Duodenal mucosa (tissue), 2 donors: ENCODE results near the gene NAALADL2.
"Not testable (repeated sequence)": the region's sequence is repeated elsewhere in the genome, so short reads cannot be mapped to it uniquely, and the experiment has no call there.

Source experiments
- H3K27ac ChIP-seq: one replicate; pipeline ENCODE4 v1.7.0; 2013; ENCODE audit warnings: low read depth, low read length
- H3K27me3 ChIP-seq, 2 donors: one replicate each; pipeline ENCODE4 v1.7.0; 2013; ENCODE audit warnings: low read length in 2 of 2, control low read depth in 1 of 2; ENCODE audit not compliant: insufficient read depth in 2 of 2, control insufficient read depth in 1 of 2
- H3K36me3 ChIP-seq, 2 donors: one replicate each; pipeline ENCODE4 v1.7.0; 2013; ENCODE audit warnings: low read length in 2 of 2, control low read depth in 1 of 2; ENCODE audit not compliant: insufficient read depth in 2 of 2, control insufficient read depth in 1 of 2
- H3K4me1 ChIP-seq, 2 donors: one replicate each; pipeline ENCODE4 v1.7.0; 2013; ENCODE audit warnings: low read length in 2 of 2, control low read depth in 1 of 2; ENCODE audit not compliant: insufficient read depth in 2 of 2, control insufficient read depth in 1 of 2
- H3K4me3 ChIP-seq, 2 donors: one replicate each; pipeline ENCODE4 v1.7.0; 2013; ENCODE audit warnings: low read length in 2 of 2, low read depth in 1 of 2
- H3K9ac ChIP-seq, 2 donors: one replicate each; pipeline ENCODE4 v1.7.0; 2013; ENCODE audit warnings: low read length in 2 of 2, low read depth in 1 of 2
- H3K9me3 ChIP-seq, 2 donors: one replicate each; pipeline ENCODE4 v1.7.0; 2013; ENCODE audit warnings: low read length in 2 of 2, control low read depth in 1 of 2; ENCODE audit not compliant: control insufficient read depth in 1 of 2

The NAALADL2 gene

DNA sequence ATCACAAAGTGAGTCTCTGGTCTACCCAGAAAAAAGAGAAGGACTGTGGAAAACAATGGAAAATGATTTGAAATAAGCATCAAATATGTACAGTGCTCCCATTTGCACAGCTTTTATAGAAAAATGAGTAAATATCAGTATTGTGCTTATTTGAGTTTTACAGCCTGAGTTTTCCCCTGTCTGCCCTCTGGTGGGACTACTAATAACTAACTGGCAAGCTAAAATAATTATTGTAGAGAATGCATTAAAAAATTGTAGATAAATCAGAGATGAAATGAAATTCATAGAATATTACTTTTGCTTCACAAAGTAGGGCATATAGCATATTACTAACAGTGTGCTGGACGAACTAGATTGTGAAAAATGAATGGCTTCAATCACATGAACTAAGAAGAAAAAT is 287.1 kb downstream of the NAALADL2 start:
- H3K27me3 ChIP-seq: no peaks in the 10 kb centered on the region
- H3K4me3 ChIP-seq: no peak overlapping the region
- H3K9me3 ChIP-seq: no peaks in the 10 kb centered on the region
- H3K27ac ChIP-seq: no peak overlapping the region
- no peaks in the 10 kb centered on the region for H3K36me3 ChIP-seq
- H3K9ac ChIP-seq: no peak overlapping the region
- no peaks in the 10 kb centered on the region for H3K4me1 ChIP-seq

DNA sequence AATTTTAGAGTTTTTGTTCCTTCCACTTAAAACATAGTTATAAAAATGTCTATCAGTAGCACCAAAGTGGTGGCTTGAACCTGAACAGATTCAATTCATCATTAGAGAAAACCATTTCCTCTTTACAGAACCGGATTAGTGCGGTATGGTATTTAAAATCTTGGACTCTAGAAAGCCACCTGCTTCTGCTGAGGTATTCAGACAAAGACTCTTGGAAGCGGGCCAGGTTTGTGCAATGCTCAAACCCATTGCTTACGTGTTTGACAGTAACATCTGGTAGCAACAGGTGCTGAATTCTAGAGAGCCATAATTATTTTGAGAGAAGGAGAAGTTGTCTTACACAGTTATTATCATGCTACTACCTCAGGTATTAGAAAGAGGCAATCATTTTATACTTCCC is 290.5 kb downstream of the NAALADL2 start:
- Histone ChIP-seq H3K4me3 (no peak overlapping the region), H3K9me3 (no peaks in the 10 kb centered on the region), H3K4me1 (no peaks in the 10 kb centered on the region), H3K36me3 (no peaks in the 10 kb centered on the region), H3K27ac (no peak overlapping the region), H3K27me3 (no peaks in the 10 kb centered on the region), H3K9ac (no peak overlapping the region)

GRCh38 chr3:175150812-175151401 is 291.8 kb downstream of the NAALADL2 start:
- H3K9me3 ChIP-seq: no peaks in the 10 kb centered on the region
- H3K27me3 ChIP-seq: no peaks in the 10 kb centered on the region
- no peaks in the 10 kb centered on the region for H3K36me3 ChIP-seq
- no peaks in the 10 kb centered on the region for H3K4me1 ChIP-seq
- no peak overlapping the region for H3K27ac ChIP-seq
- no peak overlapping the region for H3K4me3 ChIP-seq
- no peak overlapping the region for H3K9ac ChIP-seq

DNA sequence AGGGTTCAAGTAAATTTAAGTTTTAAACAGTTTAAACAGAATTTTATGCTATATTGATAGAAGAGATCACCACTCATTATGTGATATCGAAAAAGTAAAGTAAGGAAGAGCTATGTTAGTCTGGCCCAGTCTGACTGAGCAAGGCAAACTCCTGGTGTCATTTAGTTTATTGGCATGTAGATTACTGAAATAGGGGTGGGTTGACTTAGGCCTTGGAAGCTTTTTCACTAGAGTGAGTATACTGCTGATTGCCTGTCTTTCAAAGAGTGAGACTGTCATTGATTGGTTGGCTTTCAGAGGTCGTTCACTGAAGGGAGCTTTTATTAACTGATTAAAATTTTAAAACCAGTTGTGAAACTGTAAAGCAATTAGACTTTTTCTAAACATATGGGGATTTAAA is 294.5 kb downstream of the NAALADL2 start:
- Histone ChIP-seq H3K9ac (no peak overlapping the region), H3K9me3 (no peaks in the 10 kb centered on the region), H3K4me1 (no peaks in the 10 kb centered on the region), H3K27ac (no peak overlapping the region), H3K4me3 (no peak overlapping the region), H3K27me3 (no peaks in the 10 kb centered on the region), H3K36me3 (no peaks in the 10 kb centered on the region)

GRCh38 chr3:175155172-175155571 is 296.0 kb downstream of the NAALADL2 start:
- H3K9ac ChIP-seq: no peak overlapping the region
- no peak overlapping the region for H3K4me3 ChIP-seq
- H3K4me1 ChIP-seq: no peaks in the 10 kb centered on the region
- no peaks in the 10 kb centered on the region for H3K36me3 ChIP-seq
- H3K27me3 ChIP-seq: no peaks in the 10 kb centered on the region
- H3K27ac ChIP-seq: no peak overlapping the region
- no peaks in the 10 kb centered on the region for H3K9me3 ChIP-seq

- Histone ChIP-seq H3K4me3 (no peak overlapping the region), H3K9ac (no peak overlapping the region), H3K4me1 (no peaks in the 10 kb centered on the region), H3K9me3 (no peaks in the 10 kb centered on the region), H3K27me3 (no peaks in the 10 kb centered on the region), H3K36me3 (no peaks in the 10 kb centered on the region), H3K27ac (no peak overlapping the region)
Observed at GRCh38 chr3:175159202-175159601, 300.1 kb downstream of the NAALADL2 start.

DNA sequence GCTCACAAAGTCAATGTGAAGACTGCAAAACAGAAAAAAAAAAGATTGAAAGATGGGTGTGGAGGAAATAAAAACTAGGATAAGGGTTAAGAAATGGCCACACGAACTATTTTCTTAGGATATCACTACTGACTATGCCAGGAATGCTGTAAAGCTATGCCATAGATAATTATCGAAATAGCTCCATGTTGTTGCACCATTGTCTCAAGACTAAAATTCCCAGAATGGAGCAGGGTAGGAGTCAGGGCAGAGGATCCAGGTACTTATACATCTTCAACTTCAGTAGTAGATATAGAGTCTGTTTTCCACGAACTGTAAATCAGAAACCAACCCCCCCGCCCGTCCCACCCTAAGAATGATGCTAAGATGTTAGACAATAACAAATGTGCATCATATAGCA is 302.2 kb downstream of the NAALADL2 start:
- no peak overlapping the region for H3K4me3 ChIP-seq
- no peaks in the 10 kb centered on the region for H3K4me1 ChIP-seq
- H3K36me3 ChIP-seq: peaks cover 0 to 4% of the 10 kb centered on the region in 2 donors
- no peaks in the 10 kb centered on the region for H3K27me3 ChIP-seq
- H3K9me3 ChIP-seq: no peaks in the 10 kb centered on the region
- no peak overlapping the region for H3K27ac ChIP-seq
- no peak overlapping the region for H3K9ac ChIP-seq

- no peaks in the 10 kb centered on the region for H3K4me1 ChIP-seq
- no peaks in the 10 kb centered on the region for H3K9me3 ChIP-seq
- no peak overlapping the region for H3K27ac ChIP-seq
- H3K36me3 ChIP-seq: peaks cover 0 to 4% of the 10 kb centered on the region in 2 donors
- H3K4me3 ChIP-seq: no peak overlapping the region
- H3K9ac ChIP-seq: no peak overlapping the region
- no peaks in the 10 kb centered on the region for H3K27me3 ChIP-seq
Observed at GRCh38 chr3:175163686-175164085, 304.6 kb downstream of the NAALADL2 start.

DNA sequence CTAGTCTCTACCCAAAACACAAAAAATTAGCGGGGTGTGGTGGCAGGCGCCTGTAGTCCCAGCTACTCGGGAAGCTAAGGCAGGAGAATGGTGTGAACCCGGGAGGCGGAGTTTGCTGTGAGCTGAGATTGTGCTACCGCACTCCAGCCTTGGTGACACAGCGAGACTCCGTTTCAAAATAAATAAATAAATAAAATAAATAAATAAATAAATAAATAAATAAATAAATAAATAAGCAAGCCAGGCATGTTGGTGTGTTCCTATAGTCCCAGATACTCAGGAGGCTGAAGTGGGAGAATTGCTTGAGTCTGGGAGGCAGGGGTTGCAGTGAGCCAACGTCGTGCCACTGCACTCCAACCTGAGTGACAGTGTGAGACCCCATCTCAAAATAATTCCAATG is 314.0 kb downstream of the NAALADL2 start:
- not testable (repeated sequence) for H3K36me3 ChIP-seq, H3K4me3 ChIP-seq, H3K9me3 ChIP-seq, H3K4me1 ChIP-seq, H3K27ac ChIP-seq, H3K9ac ChIP-seq, H3K27me3 ChIP-seq

DNA sequence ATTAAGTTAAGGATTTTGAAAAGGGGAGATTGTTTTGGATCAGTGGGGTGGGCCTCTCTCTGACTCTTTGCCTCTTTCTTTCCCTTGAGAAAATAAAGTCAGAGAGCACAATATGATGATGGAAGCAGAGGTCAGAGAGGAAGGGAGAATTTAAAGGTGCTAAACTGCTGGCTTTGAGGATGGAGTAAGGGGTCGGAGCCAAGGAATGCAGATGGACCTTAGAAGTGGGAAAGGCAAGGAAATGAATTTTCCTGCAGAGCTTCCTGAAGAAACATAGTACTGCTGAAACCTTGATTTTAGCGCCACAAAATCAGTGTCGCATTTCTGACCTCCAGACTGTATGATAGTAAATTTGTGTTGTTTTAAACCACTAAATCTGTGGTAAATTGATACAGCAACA is 317.4 kb downstream of the NAALADL2 start:
- H3K9ac ChIP-seq: no peak overlapping the region
- H3K36me3 ChIP-seq: no peaks in the 10 kb centered on the region
- H3K27ac ChIP-seq: no peak overlapping the region
- H3K27me3 ChIP-seq: no peaks in the 10 kb centered on the region
- H3K4me3 ChIP-seq: no peak overlapping the region
- H3K9me3 ChIP-seq: no peaks in the 10 kb centered on the region
- H3K4me1 ChIP-seq: no peaks in the 10 kb centered on the region

DNA sequence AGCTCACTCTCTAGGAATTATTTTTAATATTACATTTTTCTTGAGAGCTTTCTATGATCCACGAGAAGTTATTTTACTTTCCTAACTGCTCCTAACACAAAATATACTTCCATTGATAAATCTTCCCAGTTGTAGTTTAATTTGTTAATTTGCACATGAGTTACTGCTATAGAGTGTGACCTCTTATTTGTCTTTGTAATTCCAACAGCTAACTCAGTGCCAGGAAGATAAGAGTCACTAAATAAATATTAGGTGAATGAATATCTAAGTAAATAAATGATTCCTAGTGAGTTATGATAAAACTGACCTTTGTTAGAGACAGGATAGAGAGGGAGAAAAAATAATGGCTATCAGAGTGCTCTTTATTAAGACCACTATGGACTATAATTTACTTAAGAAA is 319.9 kb downstream of the NAALADL2 start:
- Histone ChIP-seq H3K27ac (no peak overlapping the region), H3K9me3 (no peaks in the 10 kb centered on the region), H3K27me3 (no peaks in the 10 kb centered on the region), H3K4me1 (no peaks in the 10 kb centered on the region), H3K9ac (no peak overlapping the region), H3K36me3 (no peaks in the 10 kb centered on the region), H3K4me3 (no peak overlapping the region)
